HG03354 (cell line): ENCODE data around the gene NLRP6.
A peak's percentile ranks its signal among the peaks of the same experiment; 100 is the strongest.

Experiments
- ATAC-seq: cut with Tn5 transposase; IDR thresholded peaks from one replicate; pipeline ENCODE4 v1.9.1; 2021; ENCODE audit warnings: mild to moderate bottlenecking; ENCODE audit not compliant: unreplicated experiment, poor library complexity, severe bottlenecking

NLRP6 gene

DNA sequence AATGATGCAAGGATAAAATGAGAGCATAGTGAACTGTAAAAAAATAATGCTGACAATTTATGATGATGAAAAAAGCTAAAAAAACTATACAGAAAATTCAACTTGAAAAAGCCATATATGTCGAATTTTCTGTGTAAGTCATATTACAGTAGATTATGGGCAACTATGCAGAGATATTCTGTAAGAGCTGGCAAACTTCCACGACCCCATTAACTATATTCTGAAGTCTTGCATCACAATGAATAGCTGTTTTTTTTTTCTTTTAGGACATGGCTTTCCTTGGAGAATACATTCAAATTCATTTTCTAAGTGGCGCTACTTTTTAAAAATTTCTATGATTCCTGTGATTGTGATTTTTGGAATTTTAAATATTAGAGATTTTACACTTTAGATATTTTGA, 23.0 kb upstream of the NLRP6 start:
- no peak for ATAC-seq

DNA sequence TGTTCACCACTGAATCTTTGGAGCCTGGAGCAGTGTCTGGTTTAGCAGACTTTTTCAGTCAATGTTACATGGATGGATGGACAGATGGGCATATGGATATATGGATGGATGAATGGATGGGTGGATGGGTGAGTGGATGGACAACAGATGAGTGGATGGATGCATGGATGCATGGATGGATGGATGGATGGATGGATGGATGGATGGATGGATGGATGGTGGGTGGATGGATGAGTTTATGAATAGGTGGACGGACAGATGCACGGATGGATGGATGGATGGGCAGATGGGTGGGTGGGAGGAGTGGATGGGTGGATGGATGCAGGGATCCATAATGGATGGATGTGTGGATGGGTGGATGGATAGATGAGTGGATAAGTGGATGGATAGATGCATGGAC, 22.4 kb upstream of the NLRP6 start:
- no peak for ATAC-seq

DNA sequence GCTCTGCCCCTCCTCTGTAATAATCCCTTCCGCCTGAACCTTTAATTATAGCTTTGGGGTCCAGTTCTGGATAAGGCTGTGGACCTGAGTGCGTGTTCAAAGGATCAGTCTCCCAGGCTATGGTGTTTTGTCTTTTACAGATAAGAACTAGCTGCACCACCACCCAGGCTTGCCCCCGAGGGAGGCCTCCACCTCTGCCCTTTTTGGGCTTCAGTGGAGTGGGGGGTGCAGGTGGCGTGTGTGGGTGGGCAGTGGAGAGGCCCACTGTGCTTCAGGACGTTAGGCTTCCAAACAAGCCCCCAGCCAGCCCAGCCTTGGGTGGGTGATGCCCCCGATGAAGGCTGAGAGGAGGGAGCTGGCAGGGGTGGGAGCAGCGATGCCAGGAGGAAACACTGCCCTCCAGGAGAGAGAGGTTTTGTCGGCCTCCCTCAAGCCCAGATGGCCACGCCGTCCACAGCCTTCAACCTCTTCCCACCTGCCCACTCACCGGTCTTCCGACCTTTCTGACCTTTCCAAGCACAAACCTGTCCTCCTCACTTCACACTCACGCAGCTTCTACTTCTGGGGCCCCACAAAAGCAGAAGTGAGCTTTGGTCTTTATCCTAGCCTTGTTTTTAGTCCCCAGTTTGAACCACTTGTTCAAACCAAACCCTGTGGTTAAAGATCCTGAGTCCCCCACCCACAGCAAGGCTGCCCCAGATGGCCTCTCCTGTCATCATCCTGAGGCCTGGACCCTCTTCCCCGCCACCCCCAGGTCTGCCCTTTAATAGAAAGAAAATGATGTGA, 21.1 kb upstream of the NLRP6 start:
- no peak for ATAC-seq

DNA sequence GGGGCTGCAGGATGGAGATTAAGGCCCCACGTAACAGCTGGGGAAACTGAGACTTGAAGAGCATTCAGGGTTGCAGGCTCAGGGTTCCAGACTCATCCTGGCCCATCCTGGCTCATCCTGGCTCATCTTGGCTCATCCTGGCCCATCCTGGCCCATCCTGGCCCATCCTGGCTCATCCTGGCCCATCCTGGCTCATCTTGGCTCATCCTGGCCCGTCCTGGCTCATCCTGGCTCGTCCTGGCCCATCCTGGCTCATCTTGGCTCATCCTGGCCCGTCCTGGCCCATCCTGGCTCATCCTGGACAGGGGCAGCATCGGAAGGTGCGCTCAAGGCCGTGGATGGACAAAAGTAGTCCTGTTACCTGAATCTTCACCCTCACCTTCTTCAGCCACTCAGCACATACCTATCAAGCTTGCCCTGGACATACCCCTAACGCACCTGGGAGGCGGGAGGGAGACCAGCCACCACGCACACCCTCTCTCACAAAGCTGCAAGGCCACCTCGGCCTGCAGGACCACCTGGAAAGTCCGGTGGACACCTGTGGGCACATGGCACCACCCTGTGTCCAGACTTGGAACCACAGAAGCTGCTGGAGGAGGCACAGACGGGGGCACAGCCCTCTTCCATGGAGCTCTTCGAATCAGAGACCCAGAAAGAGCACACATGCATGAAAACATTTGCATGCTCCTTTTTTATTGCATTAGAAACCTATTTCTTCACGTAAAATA, 20.3 kb upstream of the NLRP6 start:
- ATAC-seq: no peak

GRCh38 chr11:259413-259812, 18.8 kb upstream of the NLRP6 start:
- ATAC-seq: no peak

GRCh38 chr11:261624-262023, 16.6 kb upstream of the NLRP6 start:
- ATAC-seq: no peak

- no peak for ATAC-seq
Measured at GRCh38 chr11:266676-267439, 11.3 kb upstream of the NLRP6 start.

DNA sequence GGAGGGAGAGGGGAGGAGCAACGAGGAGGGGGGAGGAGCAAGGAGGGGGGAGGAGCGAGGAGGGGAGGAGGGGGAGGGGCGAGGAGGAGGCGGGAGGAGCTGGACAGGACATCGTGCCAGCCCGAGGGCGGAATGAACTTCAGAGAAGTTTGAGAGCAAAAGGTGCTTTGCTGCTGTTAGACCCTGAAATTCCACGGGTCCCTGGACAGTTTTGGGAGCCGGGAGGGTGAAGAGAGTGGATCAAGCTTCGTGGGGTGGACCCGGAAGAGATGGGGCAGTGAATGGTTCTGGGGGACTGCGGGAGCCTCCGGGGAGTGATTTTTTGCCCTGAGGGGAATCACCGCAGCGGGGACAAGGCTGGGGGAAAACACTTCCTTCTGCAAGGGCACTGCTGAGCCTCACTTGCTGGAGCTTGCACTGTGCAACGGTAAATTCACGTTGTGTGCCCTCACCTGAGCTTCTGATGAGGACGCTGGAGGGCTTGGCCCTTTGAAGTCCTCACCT, 10.7 kb upstream of the NLRP6 start:
- ATAC-seq: no peak

DNA sequence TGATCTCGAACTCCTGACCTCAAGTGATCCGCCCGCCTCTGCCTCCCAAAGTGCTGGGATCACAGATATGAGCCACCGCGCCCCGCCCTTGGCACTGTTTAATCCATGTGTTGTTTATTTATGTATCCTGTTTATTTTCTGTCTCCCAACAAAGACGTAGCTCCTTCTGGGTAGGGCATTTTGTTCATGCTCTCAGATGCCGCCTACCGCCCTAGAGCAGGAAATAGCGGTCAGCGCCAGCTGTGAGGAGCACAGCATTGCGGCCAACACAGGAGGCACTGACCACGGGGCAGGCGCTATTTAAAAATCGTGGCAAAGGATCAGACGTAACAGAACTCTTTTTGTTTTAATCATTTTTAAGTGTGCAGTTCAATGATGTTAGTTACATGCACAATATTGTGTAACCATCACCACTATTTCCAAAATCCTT, 9.5 kb upstream of the NLRP6 start:
- ATAC-seq: peak; percentile 57

- ATAC-seq: peak; percentile 75
Measured at GRCh38 chr11:269146-269890, 8.9 kb upstream of the NLRP6 start.

GRCh38 chr11:270451-271318, 7.5 kb upstream of the NLRP6 start:
- ATAC-seq: no peak

GRCh38 chr11:271319-271715, 6.9 kb upstream of the NLRP6 start:
- ATAC-seq: no peak

- ATAC-seq: no peak
Measured at GRCh38 chr11:272195-272930, 5.8 kb upstream of the NLRP6 start.

DNA sequence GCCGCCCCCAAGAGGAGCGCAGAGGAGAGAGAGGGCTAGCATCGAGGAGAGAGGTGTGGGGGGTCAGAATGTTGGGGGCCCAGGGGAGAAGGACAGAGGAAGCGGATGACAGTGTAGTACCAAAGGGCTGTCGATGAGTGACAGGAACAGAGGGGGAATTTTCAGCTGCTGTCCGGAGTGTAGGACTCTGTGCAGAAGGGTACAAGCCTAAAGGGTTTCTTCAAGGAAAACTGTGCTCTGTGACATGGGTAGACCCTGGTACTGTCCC, 5.3 kb upstream of the NLRP6 start:
- no peak for ATAC-seq

DNA sequence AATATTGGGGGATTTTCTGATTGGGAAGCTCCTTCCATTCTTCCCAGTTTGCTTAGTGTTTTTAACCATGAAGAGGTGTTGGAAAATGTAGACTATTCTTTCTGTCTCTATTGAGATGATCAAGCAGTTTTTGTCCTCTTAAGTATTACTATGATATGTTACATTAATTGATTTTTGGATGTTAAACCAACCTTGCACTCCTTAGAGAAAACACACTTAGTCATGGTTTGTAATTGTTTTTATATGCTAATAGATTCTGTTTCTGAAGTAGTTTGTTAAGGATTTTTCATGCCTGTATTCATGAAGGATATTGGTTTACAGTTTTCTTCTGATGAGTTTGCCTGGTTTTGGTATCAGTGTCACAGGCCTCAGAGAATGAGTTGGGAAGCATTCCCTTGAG, 2.0 kb upstream of the NLRP6 start:
- no peak for ATAC-seq

- no peak for ATAC-seq
Measured at GRCh38 chr11:279040-279965, 1.1 kb downstream of the NLRP6 start.

GRCh38 chr11:279966-280705, 1.9 kb downstream of the NLRP6 start:
- ATAC-seq: no peak
